ENCODE results near the gene KLC4.
"Not testable (repeated sequence)": the region's sequence is repeated elsewhere in the genome, so short reads cannot be mapped to it uniquely, and the experiment has no call there.

Gene KLC4

GRCh38 chr6:43070028-43070632, 10.7 kb downstream of the KLC4 start:
- DNase-seq (ENCODE audit: low read depth, low spot score), result no peak

GRCh38 chr6:43074847-43075669, 15.6 kb downstream of the KLC4 start:
- DNase-seq (ENCODE audit: low read depth, low spot score), result no peak

GRCh38 chr6:43075670-43076463, 16.4 kb downstream of the KLC4 start, which contains the start of gene PTK7:
Gene PTK7, plus strand, starts transcription at chr6:43076314. Its CDS starts 175 bp downstream, at chr6:43076489.
- DNase-seq (ENCODE audit: low read depth, low spot score), result peak; percentile 90

GRCh38 chr6:43076464-43077332, 17.3 kb downstream of the KLC4 start:
- DNase-seq (ENCODE audit: low read depth, low spot score), result no peak

- DNase-seq (ENCODE audit: low read depth, low spot score), result no peak
Observed at GRCh38 chr6:43077333-43077809, 17.9 kb downstream of the KLC4 start.

- DNase-seq (ENCODE audit: low read depth, low spot score), result no peak
Observed at GRCh38 chr6:43077981-43078511, 18.6 kb downstream of the KLC4 start.

GRCh38 chr6:43078691-43079090, 19.3 kb downstream of the KLC4 start:
- DNase-seq (ENCODE audit: low read depth, low spot score), result no peak

GRCh38 chr6:43081043-43081442, 21.6 kb downstream of the KLC4 start:
- no peak for DNase-seq (ENCODE audit: low read depth, low spot score)

- not testable (repeated sequence) for DNase-seq (ENCODE audit: low read depth, low spot score)
Observed at GRCh38 chr6:43081922-43082321, 22.5 kb downstream of the KLC4 start.

GRCh38 chr6:43082806-43083655, 23.6 kb downstream of the KLC4 start:
- DNase-seq (ENCODE audit: low read depth, low spot score), result no peak

- DNase-seq (ENCODE audit: low read depth, low spot score), result no peak
Observed at GRCh38 chr6:43086022-43086658, 26.7 kb downstream of the KLC4 start.

GRCh38 chr6:43088654-43089056, 29.2 kb downstream of the KLC4 start:
- DNase-seq (ENCODE audit: low read depth, low spot score), result no peak

GRCh38 chr6:43089467-43089866, 30.0 kb downstream of the KLC4 start:
- DNase-seq (ENCODE audit: low read depth, low spot score), result no peak

- DNase-seq (ENCODE audit: low read depth, low spot score), result no peak
Observed at GRCh38 chr6:43089874-43090558, 30.6 kb downstream of the KLC4 start.

GRCh38 chr6:43090559-43090956, 31.1 kb downstream of the KLC4 start:
- no peak for DNase-seq (ENCODE audit: low read depth, low spot score)

GRCh38 chr6:43091020-43091419, 31.6 kb downstream of the KLC4 start:
- DNase-seq (ENCODE audit: low read depth, low spot score), result no peak

- DNase-seq (ENCODE audit: low read depth, low spot score), result no peak
Observed at GRCh38 chr6:43091436-43091991, 32.1 kb downstream of the KLC4 start.

- DNase-seq (ENCODE audit: low read depth, low spot score), result no peak
Observed at GRCh38 chr6:43092635-43093034, 33.2 kb downstream of the KLC4 start.

Measured in brain pericyte (primary cell).